K562 (cell line): ENCODE data around the gene JDP2. TPM values are rescaled to one million over a fixed set of nuclear protein-coding genes. Genes with fewer than 3 reads are reported as not detected.

Source experiments
- ATAC-seq: fragments of 200-7000 bp; cut with Tn5 transposase; 3 replicates; pipeline ENCODE4 v1.9.1; 2020; ENCODE audit warnings: moderate library complexity
- BruUV-seq: library from RNA; stranded (reverse); fragments of 400-500 nt; replicated peaks from 2 replicates; lab custom pipeline; 2021; lab: Mats Ljungman, UMichigan
- CTCF ChIA-PET: fragments of 300-600 bp; formaldehyde crosslinking; extraction: SDS; loops from one replicate; lab custom pipeline; 2021; ENCODE audit warnings: low intra/inter-chr PET ratio; lab: Yijun Ruan, JAX
- POLR2A ChIA-PET: fragments of 300-600, 350-650 bp; sonication (Branson Sonifier 250); formaldehyde crosslinking; extraction: SDS; loops from one replicate; lab custom pipeline; 2021; ENCODE audit warnings: antibody characterized with exemption, inconsistent platforms; lab: Yijun Ruan, JAX
- DNase-seq, 4 experiments: peaks; one replicate each; pipeline versions ENCODE4 v3.0.0 to v3.0.0-alpha.2; 2011 to 2018; ENCODE audit warnings: low spot score in 3 of 4, mixed read lengths in 3 of 4; ENCODE audit errors: extremely low read depth in 1 of 4
- FAIRE-seq: peaks from 2 replicates; lab custom pipeline; 2011; peaks lifted over from hg19 to GRCh38; lab: Jason Lieb, UNC
- H2AFZ ChIP-seq: 2 replicates; pipeline ENCODE4 v1.6.0; 2011; ENCODE audit warnings: low read depth, low read length, control low read depth, inconsistent platforms
- H3K27ac ChIP-seq: fragments of 200-600 bp; 3 replicates; pipeline ENCODE4 v1.8.0; 2011; ENCODE audit warnings: low read depth, mild to moderate bottlenecking, control low read depth, inconsistent platforms, low read length, moderate library complexity, mixed read lengths; ENCODE audit errors: extremely low read depth
- H3K27me3 ChIP-seq, 2 experiments: fragments of 300-600 bp in 1 of 2; 2 replicates in 1 of 2; 3 replicates in 1 of 2; pipeline versions ENCODE4 v1.6.0 to v1.8.0; 2011; ENCODE audit warnings: inconsistent platforms in 2 of 2, low read length in 2 of 2, mild to moderate bottlenecking in 1 of 2, mixed read lengths in 1 of 2, moderate library complexity in 1 of 2; ENCODE audit not compliant: control insufficient read depth in 2 of 2, insufficient read depth in 2 of 2
- H3K36me3 ChIP-seq: fragments of 300-600 bp; 3 replicates; pipeline ENCODE4 v1.8.0; 2011; ENCODE audit warnings: mild to moderate bottlenecking, low read length, inconsistent platforms; ENCODE audit not compliant: control insufficient read depth, insufficient read depth
- H3K4me1 ChIP-seq, 2 experiments: fragments of 200-600 bp in 1 of 2; replicated peaks in 1 of 2; 2 replicates in 1 of 2; 3 replicates in 1 of 2; pipeline versions ENCODE4 v1.5.1 to v1.8.0; 2011; ENCODE audit warnings: inconsistent platforms in 2 of 2, low read length in 2 of 2, mild to moderate bottlenecking in 1 of 2, mixed read lengths in 1 of 2, moderate library complexity in 1 of 2; ENCODE audit not compliant: control insufficient read depth in 2 of 2, insufficient read depth in 2 of 2
- H3K4me2 ChIP-seq: 2 replicates; pipeline ENCODE4 v1.6.1; 2011; ENCODE audit warnings: low read length, control low read depth, inconsistent platforms, mixed read lengths; ENCODE audit not compliant: insufficient read depth
- H3K4me3 ChIP-seq: fragments of 200-600 bp; sonication (generic), shearing (Covaris generic); 2 replicates; pipeline ENCODE4 v1.5.1; 2016; ENCODE audit warnings: control low read depth, inconsistent platforms
- H3K79me2 ChIP-seq: fragments of 200-600 bp; 3 replicates; pipeline ENCODE4 v1.8.0; 2011; ENCODE audit warnings: low read length, inconsistent platforms; ENCODE audit not compliant: control insufficient read depth, insufficient read depth
- H3K9ac ChIP-seq, 2 experiments: 2 replicates each; pipeline versions ENCODE4 v1.6.0 to v1.6.1; 2011; ENCODE audit warnings: low read depth in 2 of 2, low read length in 2 of 2, control low read depth in 1 of 2, inconsistent platforms in 1 of 2, mild to moderate bottlenecking in 1 of 2, mixed read lengths in 1 of 2; ENCODE audit not compliant: insufficient read depth in 1 of 2
- H3K9me1 ChIP-seq: one replicate; pipeline ENCODE4 v1.6.0; 2011; ENCODE audit warnings: inconsistent platforms, mild to moderate bottlenecking, low read length, moderate library complexity; ENCODE audit not compliant: control insufficient read depth, insufficient read depth
- H3K9me3 ChIP-seq: replicated peaks from 2 replicates; pipeline ENCODE4 v1.5.1; 2011; ENCODE audit warnings: low read depth, low read length, inconsistent platforms; ENCODE audit not compliant: control insufficient read depth, insufficient read depth
- H4K20me1 ChIP-seq: replicated peaks from 2 replicates; pipeline ENCODE4 v1.6.1; 2011; ENCODE audit warnings: low read length, inconsistent platforms, mixed read lengths; ENCODE audit not compliant: control insufficient read depth, insufficient read depth
- BHLHE40 ChIP-seq: IDR thresholded peaks from 2 replicates; pipeline ENCODE4 v1.6.1; 2011; ENCODE audit warnings: low read length, improper control_type of control experiment
- CHD4 ChIP-seq: fragments of 200-600 bp; sonication (generic); IDR thresholded peaks from 3 replicates; pipeline ENCODE4 v1.6.1; 2012; ENCODE audit warnings: low read depth, mild to moderate bottlenecking, mixed read lengths, low read length, inconsistent platforms; ENCODE audit not compliant: insufficient read depth, insufficient replicate concordance, poor library complexity, severe bottlenecking
- CREBBP ChIP-seq: IDR thresholded peaks from one replicate; pipeline ENCODE4 v1.6.1; 2012; ENCODE audit warnings: low read depth, mild to moderate bottlenecking, control low read depth, inconsistent platforms, low read length
- CSDE1 ChIP-seq, 2 experiments: fragments of 450-650 bp; IDR thresholded peaks; 2 replicates each; pipeline ENCODE4 v1.6.1; 2016; ENCODE audit warnings: mild to moderate bottlenecking in 1 of 2
- NFIX ChIP-seq: fragments of 250-450 bp; sonication (Bioruptor Pico); IDR thresholded peaks from 2 replicates; pipeline ENCODE4 v1.4.0; 2020; ENCODE audit warnings: low read depth, mild to moderate bottlenecking, moderate library complexity
- RAD21 ChIP-seq, 2 experiments: fragments of 250-450 bp in 1 of 2; fragments of 450-650 bp in 1 of 2; sonication (Bioruptor Pico) in 1 of 2; formaldehyde crosslinking in 1 of 2; IDR thresholded peaks in 1 of 2; conservative IDR thresholded peaks in 1 of 2; 2 replicates each; pipeline versions ENCODE4 v1.4.0 to v1.8.0; 2020 to 2022; ENCODE audit warnings: mild to moderate bottlenecking in 2 of 2, moderate library complexity in 1 of 2
- RBM15 ChIP-seq: fragments of 200-400 bp; formaldehyde crosslinking; IDR thresholded peaks from 2 replicates; pipeline ENCODE4 v1.6.1; 2018; ENCODE audit warnings: mild to moderate bottlenecking, low read length, moderate library complexity; ENCODE audit not compliant: insufficient read depth
- RFX5 ChIP-seq: IDR thresholded peaks from 2 replicates; pipeline ENCODE4 v1.6.1; 2011; ENCODE audit warnings: low read depth, mild to moderate bottlenecking, improper control_type of control experiment, low read length
- SP2 ChIP-seq: IDR thresholded peaks from 2 replicates; pipeline ENCODE4 v1.6.1; 2011; ENCODE audit warnings: mild to moderate bottlenecking, low read depth, low read length, moderate library complexity; ENCODE audit not compliant: poor library complexity, severe bottlenecking; ENCODE audit errors: extremely low read depth
- TFE3 ChIP-seq: fragments of 450-650 bp; formaldehyde crosslinking; IDR thresholded peaks from 2 replicates; pipeline ENCODE4 v1.4.0; 2020; ENCODE audit warnings: mild to moderate bottlenecking, mixed read lengths
- ZC3H4 ChIP-seq: sonication (generic); formaldehyde crosslinking; IDR thresholded peaks from 2 replicates; pipeline ENCODE4 v1.9.0; 2021; ENCODE audit warnings: missing genetic modification reagents, borderline replicate concordance
- ZNF124 ChIP-seq: sonication (generic); formaldehyde crosslinking; IDR thresholded peaks from 2 replicates; pipeline ENCODE4 v1.8.1; 2022; ENCODE audit warnings: missing genetic modification reagents
- ZNF263 ChIP-seq: sonication (generic); formaldehyde crosslinking; IDR thresholded peaks from 2 replicates; pipeline ENCODE4 v1.8.0; 2022; ENCODE audit warnings: mild to moderate bottlenecking, missing genetic modification reagents, borderline replicate concordance
- ZNF431 ChIP-seq: sonication (generic); formaldehyde crosslinking; IDR thresholded peaks from 2 replicates; pipeline ENCODE4 v1.8.0; 2022; ENCODE audit warnings: mild to moderate bottlenecking, missing genetic modification reagents
- ZNF584 ChIP-seq: fragments of 200-800 bp; sonication (Bioruptor generic); IDR thresholded peaks from 2 replicates; pipeline ENCODE4 v1.6.1; 2016; ENCODE audit warnings: low read depth, mild to moderate bottlenecking, missing genetic modification characterization, missing compliant biosample characterization
- ZNF707 ChIP-seq: fragments of 250-450 bp; sonication (Bioruptor Pico); conservative IDR thresholded peaks from 2 replicates; pipeline ENCODE4 v1.8.0; 2022; ENCODE audit warnings: inconsistent platforms, mild to moderate bottlenecking, moderate library complexity
- WGBS: fragments of 100-300 bp; shearing (Covaris generic); methylation state at CpG from one replicate; pipeline ENCODE4 v1.1.6; 2016; ENCODE audit warnings: low coverage, mixed read lengths; ENCODE audit not compliant: insufficient coverage; ENCODE audit errors: missing lambda C conversion rate; 5-methylcytosine and 5-hydroxymethylcytosine counted together
- in situ Hi-C: fragments of 300-500 bp; cut with MboI; formaldehyde crosslinking; loops from 4 replicates; pipeline ENCODE4 v1.15.0; 2018; ENCODE audit warnings: inconsistent platforms, mixed read lengths
- intact Hi-C: fragments of 100-400 bp; cut with micrococcal nuclease; formaldehyde crosslinking; loops from 2 replicates; pipeline ENCODE4 v1.14.2; 2022
- polyA plus RNA-seq, 8 experiments: library from polyadenylated mRNA; depleted of rRNA in 4 of 8; stranded (reverse) in 5 of 8; unstranded in 3 of 8; fragments of >200 nt; fragmentation: Nextera tagmentation in 2 of 8; fragmentation: Illumina TruSeq in 1 of 8; extraction: Ambion mirVana in 2 of 8; extraction: Trizol in 1 of 8; gene quantifications; 2 replicates each; pipeline versions ENCODE4 v1.2.1 to v1.2.3, GENCODE V29; 2011 to 2014; ENCODE audit warnings: inconsistent platforms in 1 of 8, missing spikeins in 1 of 8
- total RNA-seq, 7 experiments: library from RNA; depleted of rRNA in 6 of 7; stranded (reverse); fragments of >200 nt in 6 of 7; fragmentation: Illumina TruSeq in 2 of 7; extraction: Trizol in 2 of 7; gene quantifications; 2 replicates each; pipeline versions ENCODE4 v1.2.1 to v1.2.3, GENCODE V29; 2011 to 2021; ENCODE audit warnings: low replicate concordance in 1 of 7

JDP2 gene
- total and polyA plus RNA-seq, 9 of the 15 experiments (the other 6 are each of a cell fraction or from before 2014, with no cell fraction given), result 0.27 to 13.8 (median 3.1) TPM

GRCh38 chr14:75411214-75411540 is 16.6 kb upstream of the JDP2 start:
- TF ChIP-seq CSDE1 (IDR thresholded peaks at IDR 0.05), result no peak
- TF ChIP-seq ZNF124 (CRISPR knock-in tag), result no peak
- no peak for TF ChIP-seq CREBBP
- no peak for TF ChIP-seq RBM15
- no peak for TF ChIP-seq CHD4
- no peak for TF ChIP-seq RAD21 (CRISPR knock-in tag; conservative IDR thresholded peaks at IDR 0.05 in 1 of 2, IDR thresholded peaks at IDR 0.05 in 1 of 2)
- TF ChIP-seq ZNF263 (CRISPR knock-in tag), result no peak
- TF ChIP-seq TFE3 (CRISPR knock-in tag), result no peak
- no peak for TF ChIP-seq ZNF707 (CRISPR knock-in tag)
- no peak for TF ChIP-seq ZC3H4 (CRISPR knock-in tag)
- TF ChIP-seq SP2, result no peak
- TF ChIP-seq BHLHE40, result no peak
- no peak for TF ChIP-seq RFX5
- no peak for TF ChIP-seq NFIX (CRISPR knock-in tag)
- no peak for TF ChIP-seq ZNF584 (CRISPR knock-in tag)
- TF ChIP-seq ZNF431 (CRISPR knock-in tag), result no peak
- ChIA-PET POLR2A (interaction anchor here (0.6 to 0.8 kb wide), 2 partner anchors 12 to 44 kb away, joined by 3 to 4 read pairs; no protein-coding TSS in a partner anchor), CTCF (no interaction called here)
- H3K9me3 ChIP-seq, result no peaks in the 10 kb centered on the region
- no peaks in the 10 kb centered on the region for H3K9me1 ChIP-seq
- in situ Hi-C loops (no loop called here), intact Hi-C loops (no loop called here)
- H3K79me2 ChIP-seq, result no peaks in the 10 kb centered on the region
- H3K4me2 ChIP-seq, result no peak overlapping the region
- no peaks in the 10 kb centered on the region; a peak in 1 of 5 replicates for H3K4me1 ChIP-seq
- H4K20me1 ChIP-seq, result no peaks in the 10 kb centered on the region
- no peak for DNase-seq
- 36% methylated on average over 6 of the region's 6 CpGs for WGBS
- no peak overlapping the region for H3K27ac ChIP-seq
- no TSS peak for BruUV-seq
- no peak for ATAC-seq
- H3K4me3 ChIP-seq, result no peak overlapping the region
- H2AFZ ChIP-seq, result no peak overlapping the region
- no peak for FAIRE-seq
- H3K27me3 ChIP-seq, result no peaks in the 10 kb centered on the region
- H3K36me3 ChIP-seq, result no peaks in the 10 kb centered on the region
- H3K9ac ChIP-seq, result no peak overlapping the region
